Uterus (tissue), 4 donors: ENCODE results near the gene TSPAN3. TPM values are rescaled to one million over a fixed set of nuclear protein-coding genes. Genes with fewer than 3 reads are reported as not detected.
A peak's percentile ranks its signal among the peaks of the same experiment; 100 is the strongest.

Source experiments
- DNase-seq, 2 donors: peaks; one replicate each; pipeline ENCODE4 v3.0.0-alpha.2; 2019 to 2020
- H3K27ac ChIP-seq, 2 donors: fragments of 200-600 bp; sonication (generic); 1 replicate in 1 of 2; 2 replicates in 1 of 2; pipeline ENCODE4 v1.5.1; 2016 to 2018
- H3K27me3 ChIP-seq, 2 donors: fragments of 200-600 bp; sonication (generic); one replicate each; pipeline ENCODE4 v1.5.1; 2018 to 2019; ENCODE audit warnings: control low read depth in 1 of 2
- H3K36me3 ChIP-seq, 2 donors: fragments of 200-600 bp; sonication (generic); one replicate each; pipeline ENCODE4 v1.5.1; 2019; ENCODE audit warnings: control low read depth in 1 of 2
- H3K4me1 ChIP-seq, 2 donors: fragments of 200-600 bp; sonication (generic); one replicate each; pipeline ENCODE4 v1.5.1; 2018 to 2019; ENCODE audit warnings: control low read depth in 1 of 2
- H3K4me3 ChIP-seq, 2 donors: fragments of 200-600 bp; sonication (generic); 1 replicate in 1 of 2; 2 replicates in 1 of 2; pipeline ENCODE4 v1.5.1; 2018 to 2019; ENCODE audit warnings: mild to moderate bottlenecking in 1 of 2
- H3K9me3 ChIP-seq, 2 donors: fragments of 200-600 bp; sonication (generic); one replicate each; pipeline ENCODE4 v1.5.1; 2019; ENCODE audit warnings: control low read depth in 1 of 2
- POLR2A ChIP-seq, 2 donors: fragments of 450-650 bp; IDR thresholded peaks; one replicate each; pipeline ENCODE4 v1.6.1; 2016; ENCODE audit warnings: antibody characterized with exemption in 2 of 2, mild to moderate bottlenecking in 1 of 2, moderate library complexity in 1 of 2
- intact Hi-C: fragments of 100-400 bp; cut with DNase I; formaldehyde crosslinking; loops from one replicate; pipeline ENCODE4 v1.15.1; 2023; ENCODE audit warnings: low total_unique reads
- total RNA-seq, 4 donors: library from RNA; depleted of rRNA in 3 of 4; stranded (reverse); fragments of >200 nt in 3 of 4; gene quantifications; one replicate each; pipeline versions ENCODE4 v1.1.0 to v1.2.4, GENCODE V29; 2014 to 2023
- TF ChIP-seq, protein P1 (sequence below), 4 experiments: fragments of 200-600 bp in 2 of 4; fragments of 450-650 bp in 2 of 4; sonication (generic) in 2 of 4; IDR thresholded peaks; one replicate each; pipeline ENCODE4 v1.5.1; 2016 to 2019; ENCODE audit warnings: antibody characterized with exemption in 4 of 4, mild to moderate bottlenecking in 2 of 4, moderate library complexity in 1 of 4
- donor health status: DM: yes; HTN: yes; CAD: no.

TSPAN3 gene
- total RNA-seq, 4 donors from 2014 or later = 62.0 to 446 (median 114) TPM

DNA sequence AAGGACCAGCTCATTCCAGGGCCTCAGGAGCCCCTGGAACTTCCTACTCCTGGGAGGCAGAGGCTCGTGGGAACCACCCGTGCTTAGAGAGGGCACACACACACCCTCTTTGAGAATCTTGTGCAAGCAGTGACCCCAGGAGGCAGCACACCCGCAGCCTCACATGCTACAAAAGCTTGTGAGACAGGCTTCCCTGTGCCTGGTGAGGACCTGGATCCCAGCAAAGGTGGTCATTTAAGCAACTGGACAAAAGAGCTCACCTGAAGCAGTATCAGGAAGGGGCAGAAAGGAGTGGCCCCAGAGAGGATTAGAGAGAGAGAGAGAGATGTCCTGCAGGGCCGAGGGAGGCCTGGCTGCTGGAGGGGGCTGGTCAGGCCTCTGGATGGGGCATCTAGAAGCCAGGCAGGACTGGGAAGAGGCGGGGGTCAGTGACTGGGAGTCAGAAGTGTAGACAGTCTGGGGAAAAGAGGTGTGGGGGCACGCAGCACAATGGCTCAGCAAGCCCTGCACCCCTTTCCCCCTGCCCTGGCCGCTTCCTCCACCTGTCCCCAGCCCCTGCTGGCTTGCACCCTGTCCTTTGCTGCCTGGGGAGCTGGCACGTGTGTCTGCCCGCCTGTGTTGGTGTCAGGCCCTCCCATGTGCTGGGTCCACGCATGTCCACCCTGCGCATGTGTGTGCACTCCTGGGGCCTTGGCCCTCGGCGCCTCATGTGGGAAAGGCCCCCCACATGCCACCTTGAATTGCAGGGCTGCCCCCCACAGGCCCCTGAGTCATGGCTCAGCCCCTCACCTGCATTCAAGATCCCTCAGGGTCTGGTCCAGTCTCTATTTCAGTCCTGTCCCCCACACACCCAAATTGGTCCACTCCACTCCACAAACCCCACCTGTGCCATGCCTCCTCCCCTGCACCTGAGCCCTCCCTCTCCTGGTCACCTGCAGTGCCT, 36.9 kb downstream of the TSPAN3 start:
- DNase-seq = peak in 1 of 2 donors; percentile 11
- H3K27me3 ChIP-seq = no peaks in the 10 kb centered on the region
- intact Hi-C loops = no loop called here
- H3K9me3 ChIP-seq = no peaks in the 10 kb centered on the region
- H3K4me1 ChIP-seq = no peaks in the 10 kb centered on the region
- no peak overlapping the region for H3K4me3 ChIP-seq
- TF ChIP-seq, protein P1, sequence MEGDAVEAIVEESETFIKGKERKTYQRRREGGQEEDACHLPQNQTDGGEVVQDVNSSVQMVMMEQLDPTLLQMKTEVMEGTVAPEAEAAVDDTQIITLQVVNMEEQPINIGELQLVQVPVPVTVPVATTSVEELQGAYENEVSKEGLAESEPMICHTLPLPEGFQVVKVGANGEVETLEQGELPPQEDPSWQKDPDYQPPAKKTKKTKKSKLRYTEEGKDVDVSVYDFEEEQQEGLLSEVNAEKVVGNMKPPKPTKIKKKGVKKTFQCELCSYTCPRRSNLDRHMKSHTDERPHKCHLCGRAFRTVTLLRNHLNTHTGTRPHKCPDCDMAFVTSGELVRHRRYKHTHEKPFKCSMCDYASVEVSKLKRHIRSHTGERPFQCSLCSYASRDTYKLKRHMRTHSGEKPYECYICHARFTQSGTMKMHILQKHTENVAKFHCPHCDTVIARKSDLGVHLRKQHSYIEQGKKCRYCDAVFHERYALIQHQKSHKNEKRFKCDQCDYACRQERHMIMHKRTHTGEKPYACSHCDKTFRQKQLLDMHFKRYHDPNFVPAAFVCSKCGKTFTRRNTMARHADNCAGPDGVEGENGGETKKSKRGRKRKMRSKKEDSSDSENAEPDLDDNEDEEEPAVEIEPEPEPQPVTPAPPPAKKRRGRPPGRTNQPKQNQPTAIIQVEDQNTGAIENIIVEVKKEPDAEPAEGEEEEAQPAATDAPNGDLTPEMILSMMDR (IDR thresholded peaks at IDR 0.05) = no peak
- no peak for TF ChIP-seq POLR2A (IDR thresholded peaks at IDR 0.05)
- H3K36me3 ChIP-seq = no peaks in the 10 kb centered on the region
- no peak overlapping the region for H3K27ac ChIP-seq

DNA sequence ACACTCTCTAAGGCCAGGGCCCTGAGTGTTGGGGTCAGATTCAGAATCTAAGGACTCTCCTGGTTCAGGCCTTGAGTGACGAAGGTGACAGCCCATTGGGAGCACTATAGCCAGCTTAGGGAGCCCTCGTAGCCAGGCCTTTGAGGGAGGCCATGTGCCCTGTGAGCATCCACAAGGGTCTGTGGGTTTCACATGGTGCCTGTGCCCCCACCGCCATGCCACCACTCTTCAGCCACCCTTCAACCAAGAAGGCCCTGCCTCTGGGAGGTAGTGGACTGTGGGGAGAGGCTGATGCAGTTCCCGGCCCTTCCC, 37.5 kb downstream of the TSPAN3 start:
- DNase-seq = peak in 1 of 2 donors; percentile 8
- intact Hi-C loops = no loop called here

DNA sequence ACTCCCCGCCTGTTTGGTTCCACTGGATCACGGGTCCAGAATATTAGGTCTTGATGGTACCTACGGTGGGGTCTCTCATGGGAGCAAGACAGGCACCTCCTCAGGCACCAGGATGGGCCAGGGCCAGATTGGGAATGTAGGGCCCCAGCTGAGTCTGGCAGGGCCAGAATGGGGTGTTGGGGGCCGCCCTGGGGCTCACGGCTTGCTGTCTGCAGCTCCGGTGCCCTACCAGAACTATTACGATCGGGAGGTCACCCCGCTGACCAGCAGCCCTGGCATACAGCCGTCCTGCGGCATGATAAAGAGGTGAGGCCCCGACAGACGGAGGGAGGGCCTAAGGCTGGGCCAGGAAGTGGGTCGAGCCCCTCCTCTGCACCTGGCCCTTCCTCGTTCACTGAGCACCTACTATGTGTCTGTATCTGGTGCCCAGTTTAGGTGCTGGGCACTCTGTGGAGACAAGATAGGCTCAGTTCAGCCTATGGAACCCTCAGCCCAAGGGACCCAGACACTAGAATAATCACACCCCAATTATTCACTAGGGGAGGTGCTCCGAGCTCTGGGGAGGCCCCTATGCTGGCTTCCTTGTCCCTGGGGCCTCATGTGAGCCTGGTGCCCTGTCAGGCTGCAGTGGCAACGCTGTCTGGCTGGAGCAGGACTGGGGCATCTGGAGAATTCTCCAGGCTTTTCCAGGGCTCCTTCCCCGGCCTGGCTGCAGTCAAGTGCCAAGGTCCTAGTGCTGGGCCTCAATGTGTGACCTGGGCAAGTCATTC, 38.1 kb downstream of the TSPAN3 start:
- Histone ChIP-seq H3K4me3 (no peak overlapping the region), H3K36me3 (no peaks in the 10 kb centered on the region), H3K27me3 (no peaks in the 10 kb centered on the region), H3K9me3 (no peaks in the 10 kb centered on the region), H3K27ac (no peak overlapping the region), H3K4me1 (no peaks in the 10 kb centered on the region)
- intact Hi-C loops = no loop called here
- peak in 1 of 2 donors; percentile 11 for DNase-seq
- TF ChIP-seq, protein P1 (IDR thresholded peaks at IDR 0.05) = no peak
- no peak for TF ChIP-seq POLR2A (IDR thresholded peaks at IDR 0.05)

More for the DNA sequence above, 37.5 kb downstream of the TSPAN3 start:
- no peaks in the 10 kb centered on the region for H3K27me3 ChIP-seq
- TF ChIP-seq, protein P1 (IDR thresholded peaks at IDR 0.05) = no peak
- no peak for TF ChIP-seq POLR2A (IDR thresholded peaks at IDR 0.05)
- no peaks in the 10 kb centered on the region for H3K9me3 ChIP-seq
- no peak overlapping the region for H3K4me3 ChIP-seq
- H3K36me3 ChIP-seq = no peaks in the 10 kb centered on the region
- H3K27ac ChIP-seq = no peak overlapping the region
- H3K4me1 ChIP-seq = no peaks in the 10 kb centered on the region

DNA sequence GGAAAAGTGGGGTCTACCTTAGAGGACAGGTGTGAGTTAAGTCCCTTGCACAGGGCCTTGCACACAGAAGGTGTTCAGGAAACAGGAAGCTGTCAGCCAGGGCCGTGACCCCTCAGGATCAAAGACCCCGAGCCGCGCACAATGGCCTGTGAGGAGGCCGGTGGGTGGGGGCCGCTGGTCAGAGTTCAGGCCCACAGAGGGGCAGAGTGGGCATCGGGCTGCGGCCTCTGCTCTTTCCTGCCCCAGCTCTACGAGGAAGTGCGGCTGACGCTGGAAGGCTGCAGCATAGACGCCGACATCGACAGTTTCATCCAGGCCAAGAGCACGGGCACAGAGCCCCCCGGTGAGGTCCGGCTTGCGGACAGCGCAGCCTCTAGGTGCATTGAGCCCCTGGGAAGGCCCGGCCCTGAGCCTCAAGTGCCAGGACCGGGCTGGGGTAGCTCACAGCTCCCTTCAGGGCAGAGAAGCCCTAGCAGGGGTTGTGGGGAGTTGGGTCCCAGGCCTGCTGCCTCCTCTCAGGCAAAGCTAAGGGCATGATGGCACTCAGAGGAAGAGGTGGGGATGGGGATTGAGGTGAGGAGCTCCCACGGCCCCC, 38.8 kb downstream of the TSPAN3 start:
- Histone ChIP-seq H3K4me1 (no peaks in the 10 kb centered on the region), H3K9me3 (no peaks in the 10 kb centered on the region), H3K27me3 (no peaks in the 10 kb centered on the region), H3K4me3 (no peak overlapping the region), H3K36me3 (no peaks in the 10 kb centered on the region), H3K27ac (no peak overlapping the region)
- DNase-seq = peak; percentile 12 to 13
- intact Hi-C loops = no loop called here
- no peak for TF ChIP-seq POLR2A (IDR thresholded peaks at IDR 0.05)
- TF ChIP-seq, protein P1 (IDR thresholded peaks at IDR 0.05) = no peak
